Measurements from ENCODE around the gene DCC.

DNA sequence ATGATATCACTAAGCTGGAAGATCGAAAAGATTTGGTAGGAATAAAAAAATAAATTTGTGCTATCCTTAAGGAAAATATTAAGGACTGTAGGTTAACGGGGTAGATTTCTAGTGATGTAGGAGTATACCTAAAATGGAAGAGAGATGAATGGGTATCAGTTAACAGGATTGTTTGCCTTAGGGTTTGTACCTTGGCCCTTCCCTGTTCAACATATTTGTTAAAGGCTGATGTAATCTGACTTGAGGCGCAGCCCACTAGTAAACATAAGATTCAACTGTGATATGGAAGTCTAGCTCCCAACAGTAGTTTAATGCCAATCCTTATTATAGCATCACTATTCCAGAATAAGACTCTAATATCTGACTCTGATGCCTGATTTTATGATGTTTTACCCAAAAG lies 685.2 kb downstream of the DCC start:
- TF ChIP-seq POLR2A (IDR thresholded peaks at IDR 0.05; ENCODE audit: low read length) (no peak), GATA1 (IDR thresholded peaks at IDR 0.05; ENCODE audit: low read depth, low read length) (no peak)
